HepG2 (cell line): Measurements from ENCODE around the gene PLXNB2. TPM values are rescaled to one million over a fixed set of nuclear protein-coding genes. Genes with fewer than 3 reads are reported as not detected.
A peak's percentile ranks its signal among the peaks of the same experiment; 100 is the strongest.

Experiments used
- FIP1L1 ChIP-seq: fragments of 200-400 bp; formaldehyde crosslinking; IDR thresholded peaks from 2 replicates; pipeline ENCODE4 v1.6.1; 2018; ENCODE audit warnings: low read depth, mild to moderate bottlenecking, low read length, moderate library complexity, borderline replicate concordance; ENCODE audit not compliant: insufficient read depth
- LRRFIP1 ChIP-seq: sonication (generic); formaldehyde crosslinking; conservative IDR thresholded peaks from 2 replicates; pipeline ENCODE4 v1.4.0; 2020; ENCODE audit warnings: missing genetic modification reagents
- NCOA5 ChIP-seq: sonication (generic); formaldehyde crosslinking; IDR thresholded peaks from 2 replicates; pipeline ENCODE4 v1.4.0; 2020; ENCODE audit warnings: missing genetic modification reagents
- SMC3 ChIP-seq: IDR thresholded peaks from 2 replicates; pipeline ENCODE4 v1.6.1; 2011; ENCODE audit warnings: low read length, improper control_type of control experiment
- ZFP91 ChIP-seq: sonication (generic); formaldehyde crosslinking; IDR thresholded peaks from 2 replicates; pipeline ENCODE4 v1.9.0; 2022; ENCODE audit warnings: missing genetic modification reagents, mild to moderate bottlenecking, borderline replicate concordance
- ZNF3 ChIP-seq: IDR thresholded peaks from 2 replicates; pipeline ENCODE4 v1.7.0; 2017; ENCODE audit warnings: inconsistent platforms
- ZNF407 ChIP-seq: sonication (generic); formaldehyde crosslinking; IDR thresholded peaks from one replicate; pipeline ENCODE4 v1.5.1; 2020; ENCODE audit warnings: mild to moderate bottlenecking, missing genetic modification reagents; ENCODE audit errors: not compliant biosample characterization
- ZNF615 ChIP-seq: sonication (generic); formaldehyde crosslinking; IDR thresholded peaks from 2 replicates; pipeline ENCODE4 v1.5.0; 2020; ENCODE audit warnings: mild to moderate bottlenecking, missing genetic modification reagents, borderline replicate concordance
- ZNF687 ChIP-seq: sonication (generic); formaldehyde crosslinking; IDR thresholded peaks from 2 replicates; pipeline ENCODE4 v1.5.1; 2020; ENCODE audit warnings: mild to moderate bottlenecking, missing genetic modification reagents, moderate library complexity
- ZNF749 ChIP-seq: sonication (generic); formaldehyde crosslinking; IDR thresholded peaks from 2 replicates; pipeline ENCODE4 v1.8.0; 2022; ENCODE audit warnings: mild to moderate bottlenecking, missing genetic modification reagents, moderate library complexity, borderline replicate concordance
- polyA plus RNA-seq, 8 experiments: library from polyadenylated mRNA; depleted of rRNA in 3 of 8; stranded (reverse) in 7 of 8; unstranded in 1 of 8; fragments of >200 nt; fragmentation: Illumina TruSeq in 4 of 8; extraction: Trizol in 4 of 8; gene quantifications; 2 replicates each; pipeline versions ENCODE4 v1.2.1 to v1.2.3, GENCODE V29; 2011 to 2016; ENCODE audit warnings: low read depth in 4 of 8, missing spikeins in 1 of 8, mixed read lengths in 1 of 8; ENCODE audit not compliant: insufficient read depth in 1 of 8
- total RNA-seq, 5 experiments: library from RNA; depleted of rRNA; stranded (reverse); fragments of >200 nt; fragmentation: Illumina TruSeq; extraction: Trizol; gene quantifications; 2 replicates each; pipeline ENCODE4 v1.2.3, GENCODE V29; 2016; ENCODE audit warnings: low read depth in 1 of 5

The PLXNB2 gene
- total and polyA plus RNA-seq, 2 of the 13 experiments (the other 11 are each of a cell fraction or from before 2014, with no cell fraction given) = 32.6 to 68.9 TPM

GRCh38 chr22:50306753-50307749, at the start of gene PLXNB2 (continued):
- TF ChIP-seq ZNF615 (CRISPR knock-in tag) = no peak
- TF ChIP-seq LRRFIP1 (CRISPR knock-in tag) = no peak
- no peak for TF ChIP-seq ZFP91 (CRISPR knock-in tag)
- no peak for TF ChIP-seq NCOA5 (CRISPR knock-in tag)
- peak; percentile 22 for TF ChIP-seq ZNF687 (CRISPR knock-in tag)
- TF ChIP-seq SMC3 = no peak
- TF ChIP-seq FIP1L1 = no peak
- no peak for TF ChIP-seq ZNF3 (CRISPR knock-in tag)
- TF ChIP-seq ZNF407 (CRISPR knock-in tag) = no peak
- no peak for TF ChIP-seq ZNF749 (CRISPR knock-in tag)
